Keratinocyte (primary cell): ENCODE measurements around the gene NLGN3.

Experiments
- CTCF ChIP-seq, 3 experiments: IDR thresholded peaks in 1 of 3; conservative IDR thresholded peaks in 1 of 3; optimal IDR thresholded peaks in 1 of 3; 2 replicates in 2 of 3; 3 replicates in 1 of 3; pipeline versions ENCODE3 to v1.5.1; 2011; ENCODE audit warnings: low read length in 3 of 3, mild to moderate bottlenecking in 3 of 3, moderate library complexity in 2 of 3, control low read depth in 1 of 3, inconsistent platforms in 1 of 3; ENCODE audit not compliant: insufficient read depth in 2 of 3; ENCODE audit errors: extremely low read depth in 1 of 3
- EZH2 ChIP-seq: IDR thresholded peaks from one replicate; pipeline ENCODE4 v1.6.1; 2012; ENCODE audit warnings: inconsistent platforms, mild to moderate bottlenecking, low read length, moderate library complexity

- TF ChIP-seq CTCF (optimal IDR thresholded peaks at IDR 0.05 in 1 of 3, IDR thresholded peaks at IDR 0.05 in 1 of 3, conservative IDR thresholded peaks at IDR 0.05 in 1 of 3; ENCODE audit: extremely low read depth in 1 of 3, insufficient read depth in 2 of 3, low read length in 3 of 3), result no peak
- TF ChIP-seq EZH2, result no peak
These were observed 38.2 kb downstream of the NLGN3 start for GRCh38 chrX:71182871-71183270.
